OCI-LY7 (cell line): ENCODE data around the gene TRIO. TPM values are rescaled to one million over a fixed set of nuclear protein-coding genes. Genes with fewer than 3 reads are reported as not detected.

Source experiments
- BruUV-seq: library from RNA; stranded (reverse); fragments of 400-500 nt; replicated peaks from 2 replicates; lab custom pipeline; 2021; lab: Mats Ljungman, UMichigan
- CTCF ChIA-PET: fragments of 300-600 bp; sonication (Branson Sonifier 250); formaldehyde crosslinking; loops from one replicate; lab custom pipeline; 2022; ENCODE audit warnings: antibody characterized with exemption; ENCODE audit not compliant: unreplicated experiment; lab: Charles Lee
- POLR2A ChIA-PET: fragments of 300-600 bp; sonication (Branson Sonifier 250); formaldehyde crosslinking; loops from one replicate; lab custom pipeline; 2022; ENCODE audit warnings: antibody characterized with exemption; lab: Charles Lee
- DNase-seq: peaks from one replicate; pipeline ENCODE4 v3.0.0-alpha.2; 2015; ENCODE audit warnings: low spot score
- H2AFZ ChIP-seq: fragments of 200-600 bp; sonication (generic), shearing (Covaris generic); 2 replicates; pipeline ENCODE4 v1.6.1; 2014; ENCODE audit warnings: mild to moderate bottlenecking, antibody characterized with exemption, low read length, moderate library complexity
- H3K27ac ChIP-seq: fragments of 200-600 bp; sonication (generic); 2 replicates; pipeline ENCODE4 v1.5.1; 2014; ENCODE audit warnings: mixed run types, low read depth, mild to moderate bottlenecking, moderate library complexity, low read length, inconsistent platforms; ENCODE audit not compliant: poor library complexity, severe bottlenecking
- H3K36me3 ChIP-seq: fragments of 200-600 bp; sonication (generic); 2 replicates; pipeline ENCODE4 v1.6.1; 2014; ENCODE audit warnings: mild to moderate bottlenecking, antibody characterized with exemption, low read length, moderate library complexity, mixed read lengths; ENCODE audit not compliant: insufficient read depth
- H3K4me1 ChIP-seq: fragments of 200-600 bp; sonication (generic); 2 replicates; pipeline ENCODE4 v1.5.1; 2014; ENCODE audit warnings: mild to moderate bottlenecking, low read length; ENCODE audit not compliant: insufficient read depth, poor library complexity, severe bottlenecking
- H3K4me2 ChIP-seq: fragments of 200-600 bp; sonication (generic); 2 replicates; pipeline ENCODE4 v1.6.1; 2014; ENCODE audit warnings: mild to moderate bottlenecking, low read length
- H3K4me3 ChIP-seq: fragments of 200-600 bp; sonication (generic); 2 replicates; pipeline ENCODE4 v1.5.1; 2014; ENCODE audit warnings: mild to moderate bottlenecking, low read depth, low read length; ENCODE audit not compliant: poor library complexity, severe bottlenecking
- H3K79me2 ChIP-seq: fragments of 200-600 bp; sonication (generic); 2 replicates; pipeline ENCODE4 v1.6.1; 2016; ENCODE audit warnings: low read depth, mild to moderate bottlenecking, low read length, moderate library complexity, mixed read lengths; ENCODE audit not compliant: insufficient read depth
- H3K9me2 ChIP-seq: fragments of 200-600 bp; sonication (generic); 2 replicates; pipeline ENCODE4 v1.6.1; 2016; ENCODE audit warnings: mild to moderate bottlenecking, low read length, mixed read lengths; ENCODE audit not compliant: insufficient read depth
- H3K9me3 ChIP-seq: fragments of 200-600 bp; sonication (generic); 2 replicates; pipeline ENCODE4 v1.6.1; 2014; ENCODE audit warnings: mild to moderate bottlenecking, mixed run types, low read length, mixed read lengths
- H4K20me1 ChIP-seq: fragments of 200-600 bp; sonication (generic); 2 replicates; pipeline ENCODE4 v1.6.1; 2014; ENCODE audit warnings: mild to moderate bottlenecking, antibody characterized with exemption, low read length, moderate library complexity, mixed read lengths; ENCODE audit not compliant: insufficient read depth
- EZH2phosphoT487 ChIP-seq: fragments of 200-600 bp; sonication (generic); IDR thresholded peaks from 2 replicates; pipeline ENCODE4 v1.6.1; 2018; ENCODE audit warnings: low read depth, borderline replicate concordance, mild to moderate bottlenecking, mixed run types, antibody characterized with exemption, low read length, moderate library complexity, mixed read lengths
- intact Hi-C: fragments of 100-400 bp; cut with micrococcal nuclease; formaldehyde crosslinking; loops from one replicate; pipeline ENCODE4 v1.10.0; 2022; ENCODE audit not compliant: unreplicated experiment
- total RNA-seq, 2 experiments: library from RNA; depleted of rRNA in 1 of 2; stranded (reverse); fragments of >200 nt in 1 of 2; shearing (Covaris generic) in 1 of 2; gene quantifications; 2 replicates each; pipeline ENCODE4 v1.2.3, GENCODE V29; 2014 to 2022
- TF ChIP-seq, protein P1 (sequence below): fragments of 200-600 bp; sonication (generic); conservative IDR thresholded peaks from 2 replicates; pipeline ENCODE4 v1.5.1; 2014; ENCODE audit warnings: mild to moderate bottlenecking, antibody characterized with exemption, low read length, moderate library complexity, mixed read lengths

Gene TRIO
- total RNA-seq, 2 experiments from 2014 or later: 35.8 to 55.1 TPM

DNA sequence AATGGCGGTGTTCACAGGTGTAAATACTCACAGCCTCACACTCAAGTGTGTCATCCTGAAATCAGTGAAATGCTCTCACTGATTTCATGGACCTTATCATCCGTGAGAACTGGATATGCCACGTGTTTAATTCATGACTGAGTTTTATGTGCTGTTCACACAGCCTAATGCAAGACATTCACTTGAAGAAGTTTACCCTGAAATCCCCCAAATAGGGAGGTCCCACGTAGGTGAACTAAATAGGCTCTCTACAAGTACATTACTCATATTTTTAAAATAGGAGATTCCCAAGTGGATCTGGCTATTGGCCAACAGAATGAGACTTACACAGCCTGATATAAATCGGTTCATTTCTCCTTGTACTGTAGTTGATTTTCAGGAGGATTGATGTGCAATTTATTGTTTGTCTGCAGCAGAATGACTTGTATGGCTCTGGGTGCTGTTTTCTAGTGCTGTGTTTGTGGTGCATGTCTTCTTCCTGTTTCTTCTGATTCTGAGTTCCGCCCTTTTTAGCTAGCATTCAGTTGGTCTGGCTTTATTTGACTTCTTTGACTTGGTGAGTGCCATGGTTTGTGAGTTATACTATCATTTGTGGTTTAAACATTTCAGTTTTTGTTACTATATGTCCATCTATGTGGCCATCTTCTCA is 25.1 kb downstream of the TRIO start:
- Histone ChIP-seq H3K27ac (peak overlapping the region; percentile 16), H3K36me3 (no peaks in the 10 kb centered on the region), H3K4me2 (peak overlapping the region; percentile 55), H3K4me1 (peaks cover 55% of the 10 kb centered on the region), H3K79me2 (peaks cover 65% of the 10 kb centered on the region; the same call in 1 of the 2 replicates), H4K20me1 (no peaks in the 10 kb centered on the region; the same call in 1 of the 2 replicates), H3K9me2 (no peaks in the 10 kb centered on the region), H3K4me3 (peak overlapping the region; percentile 24), H2AFZ (peak overlapping the region; percentile 51; the same call in 1 of the 2 replicates), H3K9me3 (peaks cover 12% of the 10 kb centered on the region; the same call in 1 of the 2 replicates)
- DNase-seq: peak; percentile 42
- intact Hi-C loops: no loop called here
- BruUV-seq: no TSS peak
- ChIA-PET CTCF (no interaction called here), POLR2A (interaction anchor here (0.8 to 2.0 kb wide), 7 partner anchors 9 to 46 kb away, joined by 3 to 8 read pairs (median 5); no protein-coding TSS in a partner anchor)
- TF ChIP-seq EZH2phosphoT487: no peak
- TF ChIP-seq, protein P1, sequence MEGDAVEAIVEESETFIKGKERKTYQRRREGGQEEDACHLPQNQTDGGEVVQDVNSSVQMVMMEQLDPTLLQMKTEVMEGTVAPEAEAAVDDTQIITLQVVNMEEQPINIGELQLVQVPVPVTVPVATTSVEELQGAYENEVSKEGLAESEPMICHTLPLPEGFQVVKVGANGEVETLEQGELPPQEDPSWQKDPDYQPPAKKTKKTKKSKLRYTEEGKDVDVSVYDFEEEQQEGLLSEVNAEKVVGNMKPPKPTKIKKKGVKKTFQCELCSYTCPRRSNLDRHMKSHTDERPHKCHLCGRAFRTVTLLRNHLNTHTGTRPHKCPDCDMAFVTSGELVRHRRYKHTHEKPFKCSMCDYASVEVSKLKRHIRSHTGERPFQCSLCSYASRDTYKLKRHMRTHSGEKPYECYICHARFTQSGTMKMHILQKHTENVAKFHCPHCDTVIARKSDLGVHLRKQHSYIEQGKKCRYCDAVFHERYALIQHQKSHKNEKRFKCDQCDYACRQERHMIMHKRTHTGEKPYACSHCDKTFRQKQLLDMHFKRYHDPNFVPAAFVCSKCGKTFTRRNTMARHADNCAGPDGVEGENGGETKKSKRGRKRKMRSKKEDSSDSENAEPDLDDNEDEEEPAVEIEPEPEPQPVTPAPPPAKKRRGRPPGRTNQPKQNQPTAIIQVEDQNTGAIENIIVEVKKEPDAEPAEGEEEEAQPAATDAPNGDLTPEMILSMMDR: no peak

DNA sequence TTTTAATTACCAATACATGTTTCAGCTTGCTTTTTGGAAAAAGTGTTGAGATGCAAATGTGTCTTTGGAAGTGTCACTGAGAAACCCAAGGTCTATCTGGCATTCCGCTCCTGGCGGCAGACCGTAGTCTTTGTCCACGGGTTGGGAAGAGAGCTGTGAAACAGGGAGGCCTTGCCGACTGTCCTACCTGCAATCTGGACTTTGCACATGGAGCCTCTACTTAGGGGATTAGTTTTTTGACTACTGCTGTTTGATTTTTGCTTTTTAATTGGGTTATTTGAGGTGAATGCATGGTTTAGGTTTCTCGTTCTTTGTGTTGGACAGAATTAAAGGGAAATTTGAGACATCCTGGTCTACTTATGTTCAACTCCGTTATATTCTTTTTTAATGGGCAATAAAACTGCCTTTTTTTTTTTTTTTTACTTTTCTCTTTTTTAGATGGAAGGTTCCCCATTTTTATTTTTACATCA is 25.7 kb downstream of the TRIO start:
- H3K36me3 ChIP-seq: no peaks in the 10 kb centered on the region
- peaks cover 60% of the 10 kb centered on the region for H3K4me1 ChIP-seq
- H3K27ac ChIP-seq: no peak overlapping the region
- no peaks in the 10 kb centered on the region for H3K9me2 ChIP-seq
- BruUV-seq: no TSS peak
- POLR2A ChIA-PET: interaction anchor here (1.3 to 2.0 kb wide), 4 partner anchors 13 to 45 kb away, joined by 3 to 8 read pairs (median 7); no protein-coding TSS in a partner anchor
- peak overlapping the region; percentile 55 for H3K4me2 ChIP-seq
- peak overlapping the region; percentile 24 for H3K4me3 ChIP-seq
- intact Hi-C loops: no loop called here
- peaks cover 7% of the 10 kb centered on the region; the same call in 1 of the 2 replicates for H3K9me3 ChIP-seq
- H4K20me1 ChIP-seq: no peaks in the 10 kb centered on the region; the same call in 1 of the 2 replicates
- DNase-seq: no peak
- no peak for TF ChIP-seq EZH2phosphoT487
- TF ChIP-seq, protein P1: no peak
- CTCF ChIA-PET: no interaction called here
- H2AFZ ChIP-seq: peak overlapping the region; percentile 51; the same call in 1 of the 2 replicates
- peaks cover 70% of the 10 kb centered on the region; the same call in 1 of the 2 replicates for H3K79me2 ChIP-seq
